ENCODE data around the gene CHRNB4. TPM values are rescaled to one million over a fixed set of nuclear protein-coding genes. Genes with fewer than 3 reads are reported as not detected.

CHRNB4 gene
- total RNA-seq, 4 donors from 2014 or later: 0.10 to 1.1 TPM; not detected in 2

DNA sequence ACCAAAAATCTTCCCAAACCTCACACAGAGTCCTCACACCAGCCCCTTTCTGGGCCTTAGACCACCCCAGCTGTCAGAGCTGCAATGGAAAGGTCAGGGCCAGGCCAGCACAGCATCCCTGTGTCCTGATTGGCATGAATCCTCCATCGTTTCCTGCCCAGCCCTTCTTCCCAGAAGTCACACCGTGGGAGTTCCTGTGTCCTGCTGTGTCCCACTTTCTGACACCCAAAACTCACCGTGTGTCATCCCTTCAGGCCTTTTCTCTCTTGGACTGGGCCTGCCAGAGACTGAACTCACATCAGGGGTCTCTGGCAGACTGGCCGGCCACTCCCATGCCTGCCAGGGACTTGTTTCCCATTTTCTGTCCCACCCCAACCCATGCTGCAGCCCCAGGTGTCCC is 32.5 kb upstream of the CHRNB4 start:
- TF ChIP-seq POLR2A (IDR thresholded peaks at IDR 0.05) (no peak), EP300 (IDR thresholded peaks at IDR 0.05) (no peak), POLR2AphosphoS5 (IDR thresholded peaks at IDR 0.05) (no peak)
- TF ChIP-seq, protein P1, sequence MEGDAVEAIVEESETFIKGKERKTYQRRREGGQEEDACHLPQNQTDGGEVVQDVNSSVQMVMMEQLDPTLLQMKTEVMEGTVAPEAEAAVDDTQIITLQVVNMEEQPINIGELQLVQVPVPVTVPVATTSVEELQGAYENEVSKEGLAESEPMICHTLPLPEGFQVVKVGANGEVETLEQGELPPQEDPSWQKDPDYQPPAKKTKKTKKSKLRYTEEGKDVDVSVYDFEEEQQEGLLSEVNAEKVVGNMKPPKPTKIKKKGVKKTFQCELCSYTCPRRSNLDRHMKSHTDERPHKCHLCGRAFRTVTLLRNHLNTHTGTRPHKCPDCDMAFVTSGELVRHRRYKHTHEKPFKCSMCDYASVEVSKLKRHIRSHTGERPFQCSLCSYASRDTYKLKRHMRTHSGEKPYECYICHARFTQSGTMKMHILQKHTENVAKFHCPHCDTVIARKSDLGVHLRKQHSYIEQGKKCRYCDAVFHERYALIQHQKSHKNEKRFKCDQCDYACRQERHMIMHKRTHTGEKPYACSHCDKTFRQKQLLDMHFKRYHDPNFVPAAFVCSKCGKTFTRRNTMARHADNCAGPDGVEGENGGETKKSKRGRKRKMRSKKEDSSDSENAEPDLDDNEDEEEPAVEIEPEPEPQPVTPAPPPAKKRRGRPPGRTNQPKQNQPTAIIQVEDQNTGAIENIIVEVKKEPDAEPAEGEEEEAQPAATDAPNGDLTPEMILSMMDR (IDR thresholded peaks at IDR 0.05): no peak
- peaks cover 0 to 20% (median 0%) of the 10 kb centered on the region in 3 donors for H3K4me1 ChIP-seq
- ATAC-seq: no peak
- 40 to 76% methylated on average over 2 to 3 of the region's 4 CpGs for WGBS, 2 donors (ENCODE audit: low coverage in 1 of 2)
- no peaks in the 10 kb centered on the region for H3K9me3 ChIP-seq
- no peak overlapping the region for H3K27ac ChIP-seq
- no peaks in the 10 kb centered on the region for H3K27me3 ChIP-seq
- H3K36me3 ChIP-seq: no peaks in the 10 kb centered on the region
- H3K4me3 ChIP-seq: no peak overlapping the region

DNA sequence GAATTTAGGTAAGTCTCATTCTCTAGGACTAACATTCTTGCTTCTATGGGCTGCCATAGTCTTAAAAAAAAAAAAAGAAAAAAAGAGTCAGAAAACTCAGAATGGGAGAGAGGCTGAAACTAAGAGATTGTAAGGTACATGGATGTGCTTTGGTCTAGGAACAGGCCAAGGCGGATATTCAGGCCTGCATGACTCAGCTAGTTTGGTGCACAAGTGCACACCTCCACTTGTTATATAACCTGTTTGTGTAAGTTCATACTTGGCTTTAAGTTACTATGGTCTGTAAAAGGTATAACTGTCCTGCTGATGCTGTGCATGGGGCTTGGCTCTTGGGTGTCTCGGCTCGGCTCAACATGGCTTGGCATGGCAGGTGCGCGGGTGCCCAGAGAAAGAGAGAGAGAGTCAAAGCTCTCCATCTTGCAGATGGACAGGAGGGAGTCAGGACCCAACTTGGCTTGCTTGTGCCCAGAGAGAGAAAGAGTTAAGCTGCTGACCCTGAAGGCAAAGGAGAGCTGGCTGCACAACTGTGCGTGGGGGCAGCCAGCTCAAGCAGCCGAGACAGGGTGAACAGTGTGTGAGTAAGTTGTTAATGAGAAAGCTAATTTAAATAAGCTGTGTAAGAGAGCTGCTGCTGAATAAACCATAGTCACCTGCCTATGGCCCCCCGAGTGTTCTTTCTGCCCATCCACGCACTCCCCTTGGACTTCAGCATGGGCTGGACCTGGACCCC is 31.4 kb upstream of the CHRNB4 start:
- ATAC-seq: no peak
- Histone ChIP-seq H3K27me3 (peaks cover 7% of the 10 kb centered on the region), H3K9me3 (no peaks in the 10 kb centered on the region), H3K36me3 (no peaks in the 10 kb centered on the region), H3K4me1 (peaks cover 0 to 20% (median 0%) of the 10 kb centered on the region in 3 donors), H3K27ac (no peak overlapping the region), H3K4me3 (no peak overlapping the region)
- TF ChIP-seq POLR2A (IDR thresholded peaks at IDR 0.05): no peak
- TF ChIP-seq EP300 (IDR thresholded peaks at IDR 0.05): no peak
- TF ChIP-seq, protein P1 (IDR thresholded peaks at IDR 0.05): no peak
- TF ChIP-seq POLR2AphosphoS5 (IDR thresholded peaks at IDR 0.05): no peak
- 92 to 100% methylated on average over 1 to 5 of the region's 9 CpGs for whole genome bisulfite sequencing, 2 donors (ENCODE audit: low coverage in 1 of 2)

DNA sequence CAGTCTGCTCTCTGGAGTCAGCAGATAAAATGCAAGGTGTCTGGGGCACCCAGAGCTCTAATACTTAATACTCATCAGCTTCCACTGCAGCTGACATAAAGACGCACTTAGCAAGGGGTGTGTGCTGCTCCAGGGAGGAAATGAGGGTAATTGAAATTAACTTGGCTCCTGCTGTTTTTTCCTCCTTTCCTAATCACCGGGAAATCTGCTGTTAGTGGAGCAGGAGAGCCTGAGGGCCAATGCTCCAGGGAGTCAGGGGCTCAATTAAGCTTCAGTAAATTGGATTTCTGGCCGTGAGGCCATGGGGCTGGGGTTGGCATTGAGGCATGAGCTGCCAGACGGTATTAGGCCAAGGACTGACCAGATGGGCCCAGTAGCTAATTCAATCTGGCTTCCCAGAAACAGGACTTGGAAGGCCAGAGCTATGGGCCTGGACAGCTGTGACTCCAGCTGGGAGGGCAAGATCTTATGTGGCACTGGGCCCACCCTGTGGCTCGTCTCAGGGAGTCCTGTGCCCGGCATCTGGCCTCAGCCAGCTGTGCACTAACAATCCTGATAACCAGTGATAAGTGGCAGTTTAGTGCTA is 30.7 kb upstream of the CHRNB4 start:
- Histone ChIP-seq H3K4me1 (peaks cover 0 to 20% (median 0%) of the 10 kb centered on the region in 3 donors), H3K27me3 (peaks cover 7% of the 10 kb centered on the region), H3K4me3 (no peak overlapping the region), H3K27ac (no peak overlapping the region), H3K9me3 (no peaks in the 10 kb centered on the region), H3K36me3 (no peaks in the 10 kb centered on the region)
- TF ChIP-seq POLR2A (IDR thresholded peaks at IDR 0.05) (no peak), POLR2AphosphoS5 (IDR thresholded peaks at IDR 0.05) (no peak), EP300 (IDR thresholded peaks at IDR 0.05) (no peak)
- TF ChIP-seq, protein P1 (IDR thresholded peaks at IDR 0.05): no peak
- 82 to 83% methylated on average over 1 to 2 of the region's 6 CpGs for WGBS, 2 donors (ENCODE audit: low coverage in 1 of 2)
- no peak for ATAC-seq

DNA sequence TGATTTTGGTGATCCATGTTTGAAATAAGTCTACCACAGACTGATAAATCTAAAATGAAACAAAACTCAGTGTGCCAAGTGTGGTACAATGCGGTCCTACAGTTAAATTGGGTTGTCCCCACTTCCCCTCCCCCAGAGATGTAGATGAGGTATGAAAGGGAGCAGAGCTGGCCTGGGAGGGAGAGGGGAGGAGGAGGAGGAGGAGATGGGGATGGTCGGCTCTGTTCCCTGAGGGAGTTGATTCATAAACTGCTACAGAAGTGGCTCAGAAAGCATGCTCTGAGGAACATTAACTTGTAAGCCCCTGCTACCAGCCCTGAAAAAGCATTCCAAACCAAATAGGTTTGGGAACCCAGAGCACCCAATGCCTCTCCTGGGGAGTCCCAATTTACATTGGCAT is 28.0 kb upstream of the CHRNB4 start:
- no peak for TF ChIP-seq POLR2AphosphoS5 (IDR thresholded peaks at IDR 0.05)
- TF ChIP-seq, protein P1 (IDR thresholded peaks at IDR 0.05): no peak
- no peak for TF ChIP-seq POLR2A (IDR thresholded peaks at IDR 0.05)
- no peak for TF ChIP-seq EP300 (IDR thresholded peaks at IDR 0.05)
- Histone ChIP-seq H3K27ac (no peak overlapping the region), H3K4me1 (peaks cover 0 to 20% (median 0%) of the 10 kb centered on the region in 3 donors), H3K36me3 (no peaks in the 10 kb centered on the region), H3K27me3 (peaks cover 7% of the 10 kb centered on the region), H3K4me3 (no peak overlapping the region), H3K9me3 (no peaks in the 10 kb centered on the region)
- 44 to 69% methylated on average over 2 of the region's 2 CpGs for WGBS, 2 donors (ENCODE audit: low coverage in 1 of 2)
- ATAC-seq: no peak

All from gastroesophageal sphincter (tissue), 4 donors.